Motor neuron (in vitro differentiated cells): ENCODE measurements around the gene EFCAB6. TPM values are rescaled to one million over a fixed set of nuclear protein-coding genes. Genes with fewer than 3 reads are reported as not detected.
A peak's percentile ranks its signal among the peaks of the same experiment; 100 is the strongest.

Experiments used
- ATAC-seq, 8 experiments: fragments of 200-7000 bp; cut with Tn5 transposase; replicated peaks in 6 of 8; 2 replicates each; pipeline ENCODE4 v1.8.0; 2021; ENCODE audit warnings: mild to moderate bottlenecking in 8 of 8, moderate library complexity in 8 of 8
- H3K27ac ChIP-seq, 2 donors: fragments of 250-450 bp; sonication (Bioruptor Pico); 2 replicates each; pipeline ENCODE4 v1.9.0; 2021; ENCODE audit warnings: antibody characterized with exemption in 2 of 2, mild to moderate bottlenecking in 2 of 2, moderate library complexity in 1 of 2
- H3K4me1 ChIP-seq, 2 donors: fragments of 250-450 bp; sonication (Bioruptor Pico); replicated peaks in 1 of 2; 2 replicates each; pipeline ENCODE4 v1.6.1; 2021; ENCODE audit warnings: antibody characterized with exemption in 2 of 2, mild to moderate bottlenecking in 2 of 2, moderate library complexity in 1 of 2
- H3K4me3 ChIP-seq, 5 donors: fragments of 250-450 bp; sonication (Bioruptor Pico); 2 replicates each; pipeline ENCODE4 v1.9.0; 2021; ENCODE audit warnings: antibody characterized with exemption in 5 of 5, mild to moderate bottlenecking in 5 of 5, moderate library complexity in 4 of 5
- WGBS, 10 experiments: fragments of 450-650 bp; shearing (Covaris generic); methylation state at CpG; one replicate each; pipeline ENCODE4 v1.0.0; 2022; 5-methylcytosine and 5-hydroxymethylcytosine counted together
- in situ Hi-C, 9 experiments: fragments of 400-800 bp; cut with MboI; loops; one replicate each; pipeline ENCODE4 v1.15.0; 2021; ENCODE audit warnings: low sequenced_read_pairs in 9 of 9, low pct_unique_long_range_greater_than_20kb in 2 of 9; ENCODE audit not compliant: unreplicated experiment in 9 of 9
- total RNA-seq, 8 experiments: library from RNA; unstranded; fragments of 300-600 nt; gene quantifications; 2 replicates each; pipeline versions ENCODE4 v1.2.3 to v1.2.4, GENCODE V29; 2022

Gene EFCAB6
- total RNA-seq, 8 experiments from 2014 or later, result 1.0 to 9.2 (median 2.5) TPM

DNA sequence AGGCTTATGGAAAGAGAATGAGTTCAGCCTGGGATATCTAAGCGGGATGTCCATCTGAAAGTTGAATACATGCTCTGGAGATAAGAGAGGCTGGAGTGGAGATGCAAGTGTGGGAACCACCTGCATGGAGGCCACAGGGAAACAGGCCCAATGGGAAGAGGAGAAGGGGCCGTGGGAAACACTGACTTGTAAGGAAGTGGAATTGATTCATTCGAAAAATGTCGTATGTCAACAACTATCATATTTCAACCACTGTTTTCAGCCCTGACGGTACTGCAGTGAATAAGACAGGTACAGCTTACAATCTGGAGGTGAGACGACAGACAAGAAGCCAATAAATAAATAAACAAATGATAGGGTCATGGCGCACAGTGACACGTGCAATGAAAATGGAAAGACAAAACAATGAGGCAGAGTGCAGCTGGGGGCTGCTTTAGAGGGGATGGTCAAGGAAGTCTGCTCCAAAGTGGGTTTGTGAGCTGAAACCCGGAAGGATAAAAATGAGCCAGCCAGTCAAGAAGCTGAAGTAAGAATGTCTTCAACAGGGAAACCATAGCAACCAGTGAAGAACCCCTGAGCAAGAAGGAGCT, 35.9 kb downstream of the EFCAB6 start:
- in situ Hi-C loops, result loop anchor here in 1 of 9 experiments (25.0 kb wide), 1 partner anchor 389 kb away; no protein-coding TSS in a partner anchor
- WGBS, 10 experiments, result 72 to 100% (median 88%) methylated on average over 1 to 9 of the region's 9 CpGs
- Histone ChIP-seq H3K27ac (no peak overlapping the region), H3K4me1 (peaks cover 0 to 7% of the 10 kb centered on the region in 2 donors), H3K4me3 (no peak overlapping the region)
- no peak for ATAC-seq

DNA sequence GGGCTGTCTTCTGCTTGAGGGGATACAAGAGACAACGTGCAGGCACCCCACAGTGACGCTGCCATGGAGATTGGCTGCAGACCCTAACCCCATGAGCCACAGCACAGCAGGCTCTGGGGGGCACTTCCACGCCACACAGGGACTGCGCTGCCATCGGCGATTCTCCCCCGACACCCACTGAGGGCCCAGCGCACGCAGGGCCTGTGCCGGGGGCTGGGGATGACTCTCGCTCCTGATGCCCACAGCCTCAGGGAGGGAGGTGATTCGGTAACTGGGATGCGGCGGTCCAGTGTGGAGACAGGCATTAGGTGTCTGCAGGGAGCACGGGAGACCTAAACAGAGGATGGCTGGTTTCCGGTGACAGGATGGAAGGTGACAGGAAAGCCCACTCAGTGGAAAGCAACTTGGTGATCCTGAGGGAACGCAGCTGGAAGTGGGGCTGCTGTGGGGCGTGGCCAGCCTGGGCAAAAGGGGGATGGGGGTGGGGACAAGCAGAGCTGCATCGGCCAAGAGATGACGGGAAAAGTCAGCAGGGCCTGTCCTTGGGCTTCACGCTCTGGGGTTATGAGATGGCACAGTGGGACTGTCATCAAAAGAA, 37.7 kb downstream of the EFCAB6 start:
- in situ Hi-C loops, result no loop called here
- 91 to 100% (median 94%) methylated on average over 1 to 7 of the region's 21 CpGs; no CpG with 5 or more reads in 6 of the 10 experiments for WGBS, 10 experiments
- Histone ChIP-seq H3K27ac (no peak overlapping the region), H3K4me3 (no peak overlapping the region), H3K4me1 (peaks cover 0 to 7% of the 10 kb centered on the region in 2 donors)
- ATAC-seq, result no peak

DNA sequence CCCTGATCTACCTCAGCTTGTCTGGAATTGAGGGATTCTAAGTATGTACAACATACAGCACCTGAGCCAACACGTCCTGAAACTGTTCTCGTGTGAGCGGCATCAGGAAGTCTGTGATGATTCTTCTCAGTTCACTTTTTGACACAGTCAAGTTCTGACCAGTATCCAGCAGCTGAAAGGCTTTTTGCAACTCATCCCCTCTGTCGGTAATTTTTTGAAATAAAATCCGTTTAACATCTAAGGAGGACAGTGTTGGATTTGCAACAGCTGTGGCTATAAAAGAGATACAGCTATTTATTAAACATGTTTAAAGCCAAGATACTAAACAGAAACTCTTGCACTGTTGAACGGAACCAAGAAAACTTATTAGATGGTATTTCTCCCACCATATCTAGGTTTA, 39.3 kb downstream of the EFCAB6 start:
- Histone ChIP-seq H3K4me1 (peaks cover 0 to 4% of the 10 kb centered on the region in 2 donors), H3K27ac (no peak overlapping the region), H3K4me3 (no peak overlapping the region)
- WGBS, 10 experiments, result 38 to 100% (median 95%) methylated on average over 1 to 4 of the region's 6 CpGs
- no peak for ATAC-seq
- in situ Hi-C loops, result no loop called here

DNA sequence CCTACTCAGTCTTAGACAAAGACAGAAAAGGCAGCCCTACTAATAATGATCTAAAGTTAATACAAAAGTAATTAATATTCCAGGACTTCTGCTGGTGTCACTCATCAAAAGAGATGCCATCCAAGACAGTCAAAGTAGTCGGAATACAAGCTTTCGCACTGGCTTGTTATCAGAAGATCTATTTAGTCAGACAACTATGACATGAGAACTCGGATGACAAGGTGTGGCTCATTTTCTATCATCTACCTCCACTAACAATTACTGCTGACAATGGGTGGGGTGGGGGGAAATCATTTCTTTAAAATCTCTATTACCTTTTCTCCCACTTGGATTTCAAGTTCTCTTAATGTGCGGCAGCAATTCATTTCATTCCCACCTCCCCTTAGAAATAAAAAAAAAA, 56.7 kb downstream of the EFCAB6 start:
- Histone ChIP-seq H3K4me1 (no peaks in the 10 kb centered on the region), H3K27ac (no peak overlapping the region), H3K4me3 (no peak overlapping the region)
- no peak for ATAC-seq
- WGBS, 10 experiments, result 33 to 100% (median 93%) methylated on average over 1 to 4 of the region's 4 CpGs; no CpG with 5 or more reads in 1 of the 10 experiments
- in situ Hi-C loops, result no loop called here

DNA sequence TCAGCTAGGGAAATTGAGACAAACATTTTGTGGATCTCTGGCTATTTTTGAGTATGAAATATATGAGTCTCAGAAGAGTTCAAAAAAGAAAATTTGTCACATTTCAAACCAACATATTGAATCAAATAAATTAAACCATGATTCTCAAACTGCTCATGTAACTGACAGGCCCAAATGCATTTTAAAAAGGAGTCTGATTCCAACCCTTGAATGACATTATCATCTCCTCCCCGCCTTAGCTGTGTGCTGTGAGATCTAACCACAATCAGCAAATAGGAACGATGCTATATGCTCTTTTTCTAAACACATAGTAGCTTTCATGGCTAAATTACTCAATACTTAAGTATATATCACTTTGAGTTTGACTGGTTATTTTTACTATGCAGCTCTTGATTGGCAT, 57.1 kb downstream of the EFCAB6 start:
- H3K27ac ChIP-seq, result no peak overlapping the region
- 20 to 100% (median 72%) methylated on average over 1 to 2 of the region's 2 CpGs; no CpG with 5 or more reads in 2 of the 10 experiments for WGBS, 10 experiments
- ATAC-seq, result no peak
- in situ Hi-C loops, result no loop called here
- H3K4me3 ChIP-seq, result no peak overlapping the region
- H3K4me1 ChIP-seq, result no peaks in the 10 kb centered on the region

DNA sequence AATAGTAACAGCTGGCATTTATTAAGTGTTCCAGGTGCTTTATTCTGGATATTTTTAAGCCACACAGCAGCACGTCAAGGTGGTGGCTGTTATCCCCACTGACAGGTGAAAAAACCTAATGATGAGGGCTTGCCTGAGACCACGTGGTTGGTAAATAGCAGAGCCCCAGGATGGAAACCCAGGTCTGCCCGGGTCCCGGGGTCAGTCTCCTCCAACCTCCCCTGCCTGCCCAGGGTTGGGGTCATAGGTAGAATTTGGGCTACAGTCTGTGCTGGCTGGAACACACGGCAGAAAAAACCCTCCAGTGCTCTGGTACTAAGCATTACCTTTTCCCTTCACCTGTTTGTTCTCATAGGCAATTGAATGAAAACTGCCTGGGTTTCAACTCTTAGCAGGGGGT, 57.9 kb downstream of the EFCAB6 start:
- in situ Hi-C loops, result no loop called here
- 30 to 100% (median 87%) methylated on average over 1 to 4 of the region's 5 CpGs; no CpG with 5 or more reads in 4 of the 10 experiments for WGBS, 10 experiments
- ATAC-seq, result no peak
- Histone ChIP-seq H3K27ac (no peak overlapping the region), H3K4me3 (no peak overlapping the region), H3K4me1 (no peaks in the 10 kb centered on the region)

DNA sequence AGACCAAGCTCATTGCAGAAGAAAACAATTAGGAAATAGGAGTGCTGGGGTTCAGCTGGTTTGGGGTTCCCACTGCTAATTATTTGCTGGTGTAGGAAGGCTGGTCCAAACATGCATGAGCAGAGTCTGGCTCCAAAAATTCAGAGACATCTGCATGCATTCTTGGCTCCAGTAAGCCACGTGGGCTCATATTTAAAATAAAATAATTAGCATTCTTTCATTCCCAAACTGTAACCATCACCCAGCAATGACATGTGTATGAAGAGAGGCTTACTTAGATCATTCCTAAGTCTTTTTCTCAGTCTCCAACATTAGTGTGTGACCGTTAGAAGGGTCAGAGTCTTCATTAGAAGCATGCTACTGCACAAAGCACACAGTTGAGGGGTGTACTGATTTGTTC, 58.4 kb downstream of the EFCAB6 start:
- Histone ChIP-seq H3K4me3 (no peak overlapping the region), H3K4me1 (no peaks in the 10 kb centered on the region), H3K27ac (no peak overlapping the region)
- in situ Hi-C loops, result no loop called here
- 0 to 80% (median 35%) methylated on average over 1 of the region's 2 CpGs; no CpG with 5 or more reads in 6 of the 10 experiments for WGBS, 10 experiments
- ATAC-seq, result peak in 3 of 8 experiments; percentile 65 to 94 (median 84)

DNA sequence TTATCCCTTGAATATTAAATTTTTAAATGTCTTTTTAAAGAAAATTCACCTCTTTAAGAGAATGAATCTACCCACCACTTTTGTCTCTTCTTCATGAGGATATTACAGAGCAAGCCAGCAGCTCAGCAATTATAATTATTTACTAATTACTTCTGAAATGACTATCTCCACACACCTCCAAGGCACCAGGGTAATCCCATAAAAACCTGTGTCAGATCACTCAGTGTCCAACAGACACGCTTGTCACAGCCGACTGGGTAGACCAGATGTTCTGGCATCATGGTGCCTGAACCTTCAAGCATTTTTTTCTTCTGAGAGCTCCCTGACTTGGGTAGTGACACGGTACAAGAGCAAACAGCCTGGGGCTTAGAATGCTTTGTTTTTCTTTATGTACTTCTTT, 61.4 kb downstream of the EFCAB6 start:
- in situ Hi-C loops, result no loop called here
- no peak overlapping the region for H3K27ac ChIP-seq
- no peak overlapping the region for H3K4me3 ChIP-seq
- no peaks in the 10 kb centered on the region for H3K4me1 ChIP-seq
- 37 to 98% (median 60%) methylated on average over 1 to 3 of the region's 3 CpGs; no CpG with 5 or more reads in 5 of the 10 experiments for WGBS, 10 experiments
- ATAC-seq, result peak in 2 of 8 experiments; percentile 17 to 27

DNA sequence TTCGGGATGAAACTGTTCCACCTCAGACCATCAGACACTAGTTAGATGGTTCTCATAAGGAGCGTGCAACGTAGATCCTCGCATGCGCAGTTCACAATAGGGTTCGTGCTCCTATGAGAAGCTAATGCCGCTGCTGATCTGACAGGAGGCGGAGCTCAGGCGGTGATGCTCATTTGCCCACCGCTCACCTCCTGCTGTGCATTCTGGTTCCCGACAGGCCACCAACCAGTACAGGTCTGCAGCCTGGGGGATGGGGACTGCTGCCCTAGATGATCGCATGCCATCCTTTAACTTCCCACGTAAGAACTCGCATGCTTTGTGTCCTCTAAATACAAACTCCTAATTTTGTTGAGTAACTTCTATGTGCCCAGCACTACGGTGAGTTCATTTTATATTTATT, 62.6 kb downstream of the EFCAB6 start:
- 0 to 100% (median 83%) methylated on average over 1 to 13 of the region's 15 CpGs; no CpG with 5 or more reads in 2 of the 10 experiments for WGBS, 10 experiments
- ATAC-seq, result no peak
- Histone ChIP-seq H3K27ac (no peak overlapping the region), H3K4me3 (no peak overlapping the region), H3K4me1 (no peaks in the 10 kb centered on the region)
- in situ Hi-C loops, result no loop called here

DNA sequence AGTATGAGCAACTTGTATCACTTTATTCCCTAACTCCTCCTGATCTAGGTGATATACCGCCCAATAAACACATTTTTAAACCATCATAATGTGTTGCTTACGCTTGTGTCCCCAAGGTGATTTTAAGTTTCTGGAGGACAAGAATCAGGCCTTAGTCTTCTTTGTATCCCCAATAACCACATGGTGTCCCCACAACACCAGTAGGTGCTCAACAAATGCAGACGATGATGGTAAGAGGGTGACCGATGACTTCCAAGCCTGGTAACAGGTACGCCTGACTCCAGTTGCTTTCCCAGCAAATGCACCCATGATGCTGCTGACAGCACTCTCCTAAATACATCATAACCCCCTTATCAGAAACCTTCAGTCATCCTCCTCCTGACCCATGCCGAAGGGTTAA, 64.2 kb downstream of the EFCAB6 start:
- in situ Hi-C loops, result no loop called here
- Histone ChIP-seq H3K4me3 (no peak overlapping the region), H3K4me1 (no peaks in the 10 kb centered on the region), H3K27ac (no peak overlapping the region)
- 77 to 100% (median 89%) methylated on average over 2 to 6 of the region's 6 CpGs; no CpG with 5 or more reads in 4 of the 10 experiments for WGBS, 10 experiments
- no peak for ATAC-seq

DNA sequence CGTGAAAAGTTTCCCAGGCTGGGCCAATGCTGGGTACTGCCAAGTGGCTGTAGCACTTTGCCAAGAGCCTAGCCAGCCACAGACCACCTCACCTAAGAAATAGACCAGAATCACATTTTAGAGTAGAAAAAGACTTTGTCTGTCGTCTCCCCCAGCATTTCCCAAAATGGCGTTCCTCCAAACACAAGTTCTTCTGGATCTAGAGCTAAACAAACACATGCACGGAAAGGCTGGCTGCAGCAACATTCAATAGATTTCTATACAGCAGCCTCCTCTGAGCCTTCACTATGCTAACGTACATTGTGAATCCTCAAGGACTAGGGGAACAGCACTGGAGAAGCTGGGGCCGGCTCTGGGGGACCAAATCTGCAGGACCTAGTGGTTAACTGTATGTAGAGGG, 65.0 kb downstream of the EFCAB6 start:
- Histone ChIP-seq H3K4me3 (no peak overlapping the region), H3K27ac (no peak overlapping the region), H3K4me1 (no peaks in the 10 kb centered on the region)
- no peak for ATAC-seq
- in situ Hi-C loops, result no loop called here
- 70 to 100% (median 84%) methylated on average over 1 to 6 of the region's 6 CpGs; no CpG with 5 or more reads in 2 of the 10 experiments for WGBS, 10 experiments

DNA sequence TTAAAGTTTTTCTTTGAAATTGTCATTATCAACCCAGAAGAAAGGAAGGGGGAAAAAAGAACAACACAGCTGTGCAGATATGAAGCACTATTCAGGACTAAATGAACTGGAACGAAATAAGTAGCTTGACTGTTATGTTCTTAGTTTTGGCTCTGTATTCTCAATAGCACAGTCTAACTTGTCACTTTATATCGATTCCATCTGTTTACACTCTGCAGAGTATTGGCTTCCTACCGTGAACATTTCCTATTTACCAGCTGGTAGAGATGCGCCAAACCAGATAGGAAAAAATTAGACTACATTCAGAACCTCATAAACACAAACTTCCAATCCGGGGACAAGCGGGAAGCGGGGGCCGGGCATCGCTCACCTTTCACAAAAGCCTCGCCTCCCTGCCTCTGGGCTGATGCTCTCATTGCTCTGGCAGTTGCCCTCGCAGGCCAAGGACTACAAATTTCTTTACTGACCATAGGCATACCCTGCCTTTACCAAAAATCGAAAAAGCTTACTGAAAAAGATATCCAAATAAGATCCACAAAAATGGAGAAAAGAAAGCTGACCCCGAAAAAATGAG, 66.2 kb downstream of the EFCAB6 start:
- no peak for ATAC-seq
- H3K27ac ChIP-seq, result no peak overlapping the region

DNA sequence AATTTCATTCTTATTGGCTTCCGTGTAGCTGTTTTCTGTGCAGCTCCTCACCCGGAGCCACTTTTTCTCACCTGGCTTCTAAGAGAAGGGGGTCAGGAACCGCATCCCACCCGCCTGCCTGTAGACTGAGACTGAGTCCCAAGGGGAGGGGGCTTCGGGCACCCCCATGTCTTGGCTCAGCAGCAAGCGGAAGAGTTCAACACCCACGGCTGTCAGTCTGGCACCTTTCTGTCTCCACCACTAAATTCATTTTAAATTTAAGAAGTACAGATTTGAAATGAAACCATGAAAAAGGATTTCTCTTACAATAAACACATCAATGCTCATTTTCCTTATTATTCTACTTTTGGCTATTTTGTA, 66.7 kb downstream of the EFCAB6 start:
- no peak overlapping the region for H3K27ac ChIP-seq
- in situ Hi-C loops, result no loop called here
- peaks cover 0 to 5% of the 10 kb centered on the region in 2 donors for H3K4me1 ChIP-seq
- ATAC-seq, result no peak
- H3K4me3 ChIP-seq, result no peak overlapping the region
- 48 to 91% (median 81%) methylated on average over 3 to 4 of the region's 7 CpGs; no CpG with 5 or more reads in 6 of the 10 experiments for WGBS, 10 experiments

More for the DNA sequence above, 66.2 kb downstream of the EFCAB6 start:
- WGBS, 10 experiments, result 14 to 100% (median 82%) methylated on average over 3 to 13 of the region's 13 CpGs; no CpG with 5 or more reads in 1 of the 10 experiments
- in situ Hi-C loops, result no loop called here
- H3K4me3 ChIP-seq, result no peak overlapping the region
- H3K4me1 ChIP-seq, result peaks cover 0 to 5% of the 10 kb centered on the region in 2 donors
